ENCODE data around the gene CCN6.
A peak's percentile ranks its signal among the peaks of the same experiment; 100 is the strongest.
"Not testable (repeated sequence)": the region's sequence is repeated elsewhere in the genome, so short reads cannot be mapped to it uniquely, and the experiment has no call there.

The CCN6 gene

DNA sequence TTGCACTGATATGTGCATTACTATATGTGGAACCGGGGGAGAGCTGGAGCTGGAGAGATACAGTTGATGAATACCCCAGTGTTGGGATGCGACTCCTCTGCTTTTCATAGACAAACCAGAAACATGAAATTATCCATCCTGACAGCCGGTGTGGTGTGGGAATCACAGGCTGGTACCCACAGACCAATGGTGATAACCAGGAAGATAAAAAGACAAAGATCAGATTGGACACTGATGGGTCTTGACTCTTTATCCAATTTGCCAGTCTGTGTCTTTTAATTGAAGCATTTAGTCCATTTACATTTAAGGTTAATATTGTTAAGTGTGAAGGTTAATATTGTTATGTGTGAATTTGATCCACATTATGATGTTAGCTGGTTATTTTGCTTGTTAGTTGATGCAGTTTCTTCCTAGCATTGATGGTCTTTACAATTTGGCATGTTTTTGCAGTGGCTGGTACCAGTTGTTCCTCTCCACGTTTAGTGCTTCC is 2.6 kb upstream of the CCN6 start:
- DNase-seq = not testable (repeated sequence)

DNA sequence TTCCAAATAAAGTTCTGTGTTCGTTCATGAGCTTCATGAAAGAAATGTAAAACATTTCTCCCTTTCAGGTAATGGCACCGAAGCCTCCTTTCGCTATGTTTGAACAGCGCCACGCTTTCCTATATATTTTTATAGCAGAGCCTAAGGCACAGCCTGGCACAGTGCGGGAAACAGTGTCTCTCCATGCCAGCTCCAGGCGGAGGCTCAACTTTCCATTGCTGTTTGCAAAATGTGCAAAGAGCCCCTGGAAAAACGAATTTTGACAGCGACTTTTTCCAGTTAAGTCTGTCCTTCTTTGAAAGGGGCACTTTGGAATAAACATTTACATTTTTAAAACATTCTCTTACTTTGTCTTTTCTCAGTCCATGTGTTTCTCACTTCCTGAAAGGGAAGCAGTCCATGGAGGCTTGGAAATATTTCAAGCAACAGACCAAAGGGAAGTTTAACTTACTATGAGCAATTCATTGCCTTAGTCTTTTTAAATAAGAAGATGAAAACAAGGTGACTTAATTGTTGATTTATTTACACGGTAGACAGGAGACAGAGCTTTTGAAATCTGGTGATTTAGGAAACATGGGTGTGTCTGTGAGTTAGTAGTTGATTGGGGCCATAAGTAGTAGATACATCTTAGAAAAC is 769 bp downstream of the CCN6 start:
- no peak for DNase-seq

DNA sequence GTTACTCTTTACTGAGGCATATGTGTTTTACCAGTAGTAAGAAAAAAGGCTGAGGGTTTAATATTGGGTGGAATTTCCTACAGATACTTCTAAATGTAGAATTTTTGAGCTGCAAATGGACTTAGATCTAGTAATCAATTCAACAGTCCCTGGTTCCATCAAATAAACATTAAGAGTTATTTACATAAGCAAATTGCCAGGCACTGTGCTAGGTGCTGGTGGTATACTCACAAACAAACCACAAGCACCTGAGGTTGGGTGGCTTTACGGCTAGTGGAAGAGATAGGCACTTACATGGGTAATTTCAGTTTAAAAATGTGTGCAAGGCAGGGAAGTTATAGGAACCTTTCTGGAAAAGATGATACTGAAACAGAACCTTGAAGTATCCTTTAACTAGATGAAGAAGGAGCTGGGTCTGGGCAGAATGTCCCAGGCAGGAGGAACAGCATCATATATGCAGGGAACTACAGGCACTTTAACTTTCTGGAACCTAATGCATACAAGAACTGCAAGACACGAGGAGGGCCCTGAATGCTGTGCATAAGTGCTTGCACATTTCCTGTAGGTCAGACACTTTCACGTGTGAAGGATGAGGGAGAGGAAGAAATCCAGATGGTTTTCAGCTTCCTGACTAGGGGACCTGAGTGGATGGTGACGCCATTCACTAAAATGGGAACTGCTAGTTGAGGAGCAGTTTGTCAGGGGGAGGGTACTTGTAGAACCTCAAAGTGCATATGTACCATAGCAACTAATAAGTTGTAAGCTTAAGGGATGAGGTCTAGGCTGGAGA is 4.5 kb downstream of the CCN6 start:
- no peak for DNase-seq

DNA sequence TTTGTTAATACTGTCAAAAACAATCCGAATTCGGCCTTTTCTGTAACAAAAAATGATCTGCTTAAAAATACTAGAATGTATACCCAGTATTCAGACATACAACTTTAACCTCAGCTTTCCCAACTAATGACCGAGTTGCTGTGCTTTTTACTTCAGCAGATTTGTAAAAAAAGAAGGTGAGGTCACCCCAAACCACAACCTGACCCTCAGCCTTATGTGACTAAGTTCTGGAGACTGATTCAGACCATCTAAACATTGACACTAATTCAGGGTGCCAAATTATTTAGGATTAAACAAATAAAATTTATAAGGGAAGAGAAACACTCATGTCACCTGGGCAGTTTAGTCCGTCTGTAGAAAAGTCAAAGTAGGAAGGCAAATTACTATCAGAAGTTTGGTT is 7.7 kb downstream of the CCN6 start:
- no peak for DNase-seq

DNA sequence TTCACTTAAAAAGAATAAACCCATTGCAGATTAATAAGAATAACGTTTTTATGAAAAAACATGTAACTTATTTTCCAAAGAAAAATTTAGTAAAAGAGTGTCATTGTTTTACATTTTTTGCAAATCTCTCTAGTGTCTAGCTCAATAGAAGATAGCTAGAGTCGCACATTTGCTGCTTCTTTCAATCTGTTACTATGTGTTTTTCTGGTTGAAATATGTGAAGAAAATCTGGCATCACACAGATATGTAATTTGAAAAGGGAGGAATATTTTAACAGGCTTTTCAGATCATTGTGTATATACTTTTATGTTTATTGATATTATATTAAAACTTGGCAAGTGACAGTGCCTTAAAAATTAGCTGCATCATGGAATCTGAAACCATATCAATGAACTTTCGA is 9.1 kb downstream of the CCN6 start:
- no peak for DNase-seq

DNA sequence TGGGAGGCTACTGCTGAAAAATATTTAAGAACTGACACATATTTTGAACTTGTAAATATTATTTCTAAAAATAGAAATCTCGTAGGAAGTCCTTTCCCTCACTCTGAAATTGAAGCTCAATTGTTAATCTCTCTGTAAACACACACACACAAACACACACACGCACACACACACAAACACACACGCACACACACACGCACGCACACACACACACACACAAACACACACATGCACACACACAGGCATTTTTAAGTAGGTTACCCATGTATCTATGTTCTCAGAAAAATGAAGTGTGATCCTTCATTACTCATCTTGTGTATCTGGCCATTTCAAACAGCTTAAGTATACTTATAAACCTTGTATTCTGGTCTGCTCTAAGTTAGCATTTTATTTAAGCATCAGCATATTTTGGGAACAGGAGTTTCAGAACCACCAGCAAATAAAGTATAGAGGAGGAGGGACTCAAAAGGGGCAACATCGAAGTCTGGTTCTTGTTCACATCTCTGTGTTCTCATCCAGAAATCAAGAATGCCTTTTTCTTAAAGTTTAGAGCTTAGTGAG is 11.6 kb downstream of the CCN6 start:
- no peak for DNase-seq

DNA sequence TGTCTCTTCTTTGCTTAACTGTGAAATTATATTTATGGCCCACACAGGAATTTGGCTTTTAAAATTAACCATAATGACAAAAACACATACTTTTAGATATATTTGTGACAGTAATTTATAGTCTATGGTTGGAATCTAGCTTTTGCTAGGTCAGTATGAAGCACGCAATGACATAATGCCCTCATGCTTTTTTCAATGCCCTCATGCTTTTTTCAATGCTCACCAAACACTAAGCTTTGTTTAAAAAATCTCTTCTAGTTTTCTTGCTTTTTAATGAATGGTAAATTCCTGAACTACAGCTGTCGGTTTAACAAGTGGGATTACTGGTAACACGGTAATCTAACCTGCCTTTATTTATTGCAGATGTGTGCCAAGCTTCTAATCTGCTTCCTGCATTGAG is 12.7 kb downstream of the CCN6 start:
- DNase-seq = no peak

DNA sequence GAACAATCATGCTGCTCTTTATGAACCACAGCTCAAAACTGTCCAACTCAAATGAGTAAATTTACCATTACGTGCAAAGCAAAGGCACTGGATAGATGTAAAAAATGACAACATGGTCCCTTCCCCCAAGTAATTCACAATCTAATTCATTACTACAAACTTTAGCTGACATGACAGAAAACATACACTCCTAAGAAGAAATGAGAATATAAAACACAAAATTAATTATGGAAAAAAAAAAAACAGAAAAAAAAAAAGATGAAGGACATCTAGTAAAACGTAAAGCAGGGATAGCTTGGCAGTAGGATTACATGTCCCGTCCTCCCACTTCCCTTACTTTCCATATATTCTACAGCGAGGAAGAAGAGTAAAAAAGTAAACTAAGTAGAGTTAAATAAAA is 27.7 kb downstream of the CCN6 start:
- DNase-seq = no peak

DNA sequence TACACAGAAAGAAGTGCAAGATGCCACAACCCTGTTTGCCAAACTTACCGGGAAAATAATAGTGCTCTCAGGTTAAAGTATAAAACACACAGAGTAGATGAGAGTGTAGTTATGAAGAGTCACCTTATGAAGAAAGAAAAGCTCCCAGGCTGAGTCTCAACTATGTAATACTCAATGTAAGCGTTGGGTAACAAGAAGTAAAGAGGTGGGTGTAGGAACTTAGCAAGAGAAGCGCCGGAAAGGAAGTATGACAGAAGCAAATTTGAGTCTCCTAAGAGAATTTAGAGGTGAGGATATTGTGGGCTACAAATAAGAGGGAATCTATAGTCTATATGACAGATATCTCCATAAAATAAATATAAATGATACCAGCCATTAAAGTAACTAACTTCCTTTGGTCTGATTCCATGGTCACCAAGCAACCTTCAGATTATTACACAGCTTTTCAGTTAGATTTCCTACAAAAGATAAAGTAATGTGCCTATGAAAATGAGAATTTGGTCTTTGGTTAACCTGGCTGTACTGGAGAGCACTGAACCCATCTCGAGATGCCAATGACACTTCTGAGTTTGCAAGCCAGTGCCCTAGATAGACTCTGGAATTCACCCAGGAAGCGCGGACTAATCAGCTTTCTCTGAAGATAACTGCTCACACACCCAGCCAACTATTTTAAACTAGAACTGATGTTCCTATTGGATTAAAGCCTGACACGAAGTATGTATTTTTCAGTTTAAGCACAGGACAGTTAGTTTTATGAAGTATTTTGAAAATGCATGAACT is 31.6 kb downstream of the CCN6 start:
- no peak for DNase-seq

DNA sequence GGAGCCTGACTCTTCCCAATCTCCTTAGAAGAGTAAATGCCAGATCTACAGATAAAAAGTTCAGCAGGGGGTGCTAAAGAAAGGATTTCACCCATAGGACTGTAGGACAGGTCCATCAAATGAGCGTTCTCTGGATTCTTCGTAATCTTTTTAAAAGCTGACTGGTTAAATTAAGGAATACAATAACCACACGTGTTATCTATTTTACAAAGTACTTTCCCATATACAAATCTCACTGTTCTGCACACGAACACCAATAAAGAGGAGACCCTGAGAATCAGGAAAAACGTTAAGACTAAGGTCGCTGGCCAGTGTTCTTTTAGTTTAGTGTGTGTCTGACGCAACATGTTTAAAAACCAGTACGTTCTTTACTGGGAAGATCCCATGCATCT is 32.8 kb downstream of the CCN6 start:
- peak in 1 of 2 donors; percentile 37 for DNase-seq

DNA sequence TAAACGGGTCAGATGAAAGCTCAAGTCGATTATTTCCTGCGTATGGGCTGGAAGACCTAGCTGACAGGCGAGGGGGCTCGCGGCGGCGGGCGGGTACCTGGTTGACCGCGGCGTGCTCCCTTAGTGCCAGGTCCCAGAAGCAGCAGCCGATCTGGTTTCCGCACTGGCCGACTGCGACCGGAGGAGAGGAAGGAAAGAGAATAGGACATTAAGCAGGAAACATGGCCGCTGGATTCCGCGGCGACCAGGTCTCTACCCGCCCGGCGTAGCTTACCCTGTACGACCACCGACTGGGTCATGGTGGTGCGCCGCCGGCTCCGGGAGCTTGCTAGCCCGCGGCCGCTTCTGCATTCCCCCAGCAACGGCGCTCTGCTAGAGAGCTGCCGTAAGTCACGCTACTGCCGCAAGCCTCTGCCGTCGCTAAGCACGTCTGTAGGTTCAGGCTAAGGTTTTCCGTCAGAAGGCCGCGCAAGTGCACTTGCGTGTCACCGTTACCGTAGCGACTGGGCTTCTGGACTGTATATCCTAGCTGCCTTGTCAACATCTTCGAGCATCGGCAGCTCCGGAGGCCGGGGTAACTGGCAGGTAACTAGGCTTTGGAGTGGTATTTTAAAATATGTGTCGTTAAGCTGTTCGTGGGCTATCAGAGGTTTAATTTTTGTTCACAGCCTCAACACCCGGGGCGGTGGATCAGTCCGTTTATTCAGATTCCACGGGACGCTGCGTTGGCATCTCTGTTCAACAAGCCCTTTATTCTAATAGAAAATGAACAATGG is 33.4 kb downstream of the CCN6 start, which contains the start of the genes FAM229B and TUBE1:
Gene FAM229B (plus strand): TSS at position 456 of the 776 bp plus-strand sequence. CDS start 11,693 bp downstream, outside the sequence.
Gene TUBE1 (minus strand): TSS at position 347 of the 776 bp plus-strand sequence. CDS start 48 bp downstream, at position 299.
- peak; percentile 85 to 97 for DNase-seq

DNA sequence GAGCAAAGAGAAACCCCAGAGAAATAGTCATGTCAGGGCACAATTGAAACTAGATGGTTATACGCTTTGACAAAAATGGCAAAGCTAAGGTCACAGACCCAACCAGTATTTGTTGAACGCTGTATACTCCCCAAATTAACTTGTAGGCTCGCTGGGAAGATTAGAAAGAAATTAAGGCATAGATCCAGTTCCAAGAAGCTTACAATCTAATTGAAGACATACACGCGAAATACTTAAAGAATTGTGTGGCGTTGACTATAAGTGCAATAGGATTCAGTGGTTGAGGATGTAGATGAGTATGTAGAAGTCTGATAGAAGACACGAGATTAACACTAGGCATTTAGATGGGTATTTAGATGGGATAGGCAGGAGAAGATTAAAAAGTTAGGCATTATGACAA is 34.0 kb downstream of the CCN6 start:
- DNase-seq = no peak

DNA sequence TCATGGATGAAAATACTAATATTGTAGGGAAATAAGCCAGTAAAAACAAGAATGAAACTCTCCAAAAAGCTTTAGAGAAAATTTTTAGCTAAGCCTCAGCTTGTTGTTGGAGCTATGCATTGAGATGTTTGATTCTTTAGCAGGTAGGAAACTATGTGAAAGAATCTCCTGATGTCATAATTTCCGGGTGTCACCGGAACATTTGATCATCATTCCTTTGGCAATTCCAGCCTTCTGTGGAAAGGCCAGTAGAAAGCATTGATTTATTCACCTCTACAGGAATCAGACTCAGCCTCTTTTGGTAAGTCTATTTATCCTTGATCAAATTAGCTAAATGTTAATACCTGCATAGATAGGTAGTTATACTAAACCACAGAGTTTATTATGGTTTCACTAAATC is 43.0 kb downstream of the CCN6 start:
- no peak for DNase-seq

DNA sequence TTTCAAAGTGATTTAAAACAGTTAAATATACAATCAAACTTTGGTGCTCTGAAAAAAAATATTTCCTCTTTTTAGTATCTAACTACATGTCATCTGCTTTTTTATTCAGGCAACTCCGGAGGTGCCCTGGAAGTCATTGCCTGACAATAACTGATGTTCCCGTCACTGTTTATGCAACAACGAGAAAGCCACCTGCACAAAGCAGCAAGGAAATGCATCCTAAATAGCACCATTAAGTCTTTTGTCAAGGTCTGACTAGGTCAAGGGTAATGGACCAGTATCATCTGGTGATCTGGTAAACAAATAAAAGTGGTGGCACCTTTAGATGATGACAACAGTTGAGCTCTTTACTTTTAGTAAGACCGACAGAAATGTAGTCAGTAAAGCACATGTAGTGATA is 46.7 kb downstream of the CCN6 start:
- no peak for DNase-seq

DNA sequence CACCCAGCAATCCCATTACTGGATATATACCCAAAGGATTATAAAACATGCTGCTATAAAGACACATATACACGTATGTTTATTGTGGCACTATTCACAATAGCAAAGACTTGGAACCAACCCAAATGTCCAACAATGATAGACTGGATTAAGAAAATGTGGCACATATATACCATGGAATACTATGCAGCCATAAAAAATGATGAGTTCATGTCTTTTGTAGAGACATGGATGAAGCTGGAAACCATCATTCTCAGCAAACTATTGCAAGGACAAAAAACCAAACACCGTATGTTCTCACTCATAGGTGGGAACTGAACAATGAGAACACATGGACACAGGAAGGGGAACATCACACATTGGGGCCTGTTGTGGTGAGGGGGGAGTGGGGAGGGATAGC is 52.1 kb downstream of the CCN6 start:
- not testable (repeated sequence) for DNase-seq

DNA sequence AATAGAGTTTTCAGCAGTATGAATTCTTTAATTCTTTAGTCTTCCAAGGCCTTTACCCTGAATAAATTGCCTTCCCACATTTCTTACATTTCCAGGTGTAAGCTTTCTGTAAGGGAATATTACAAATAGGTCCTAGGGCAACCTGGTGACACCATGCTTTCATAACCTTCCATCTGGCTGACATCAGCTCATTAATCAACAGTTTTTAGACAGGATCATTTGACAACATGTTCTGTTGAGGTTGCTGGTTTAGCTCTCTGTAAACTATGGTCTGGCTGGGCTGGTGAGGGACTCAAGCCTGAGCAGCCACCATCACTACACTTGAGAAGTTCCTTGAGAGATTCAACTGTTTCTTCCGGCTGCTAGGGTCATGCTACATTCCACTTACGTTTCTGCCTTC is 52.7 kb downstream of the CCN6 start:
- no peak for DNase-seq

DNA sequence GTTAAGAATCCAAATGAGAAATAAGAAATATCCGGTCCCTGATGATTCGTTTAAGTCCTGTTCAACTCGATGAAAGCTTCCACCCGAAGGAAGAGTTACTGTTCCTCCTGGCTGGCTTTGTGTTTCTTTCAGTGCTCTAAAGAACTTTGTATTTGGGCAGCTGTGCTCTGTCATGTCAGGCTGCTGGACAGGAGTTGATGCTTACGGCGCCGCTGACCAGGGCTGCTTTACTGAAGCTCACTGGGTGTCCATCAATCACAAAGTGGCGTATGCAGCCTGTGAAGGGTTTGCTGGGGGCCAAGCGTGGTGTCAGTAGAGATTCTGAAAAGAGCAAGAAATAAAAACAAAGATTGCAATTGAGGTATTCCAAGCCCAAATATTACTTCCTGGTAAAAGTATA is 55.4 kb downstream of the CCN6 start:
- DNase-seq = no peak

DNA sequence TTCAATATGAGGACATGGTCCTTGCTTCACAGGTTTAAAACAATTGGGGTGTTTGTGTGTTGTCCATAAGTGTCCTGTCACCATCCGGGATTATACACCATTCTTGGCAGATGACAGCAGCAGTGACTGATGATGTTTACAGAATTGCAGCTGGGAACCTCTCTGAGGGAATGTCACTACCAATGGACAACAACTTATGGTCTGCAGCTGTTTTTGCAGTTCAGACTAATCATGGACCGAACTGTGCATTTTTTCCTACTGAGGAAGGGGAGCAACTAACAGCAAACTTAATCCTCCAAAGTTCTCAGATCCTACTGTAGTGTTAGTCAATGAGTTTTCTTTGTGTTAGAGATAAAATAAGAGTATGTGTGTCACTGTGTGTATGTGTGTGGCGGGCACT is 59.5 kb downstream of the CCN6 start:
- DNase-seq = no peak

DNA sequence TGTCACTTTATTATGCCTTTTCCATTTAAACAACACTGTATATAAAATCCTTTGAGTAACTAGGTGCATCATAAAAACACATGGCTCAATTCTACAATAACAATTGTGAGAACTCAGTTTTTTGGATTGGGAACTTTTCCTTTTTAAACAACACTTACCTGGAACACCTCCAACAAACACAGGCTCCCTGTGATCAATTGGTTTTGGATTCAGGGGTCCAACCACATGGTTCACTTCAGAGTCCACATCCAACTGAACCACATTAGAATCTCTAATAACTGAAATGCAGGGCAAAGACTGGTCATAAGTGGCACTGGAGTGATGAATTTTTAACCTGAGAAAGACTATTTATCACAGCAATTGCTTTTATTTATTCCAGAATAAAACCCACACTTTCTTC is 60.0 kb downstream of the CCN6 start:
- no peak for DNase-seq

DNA sequence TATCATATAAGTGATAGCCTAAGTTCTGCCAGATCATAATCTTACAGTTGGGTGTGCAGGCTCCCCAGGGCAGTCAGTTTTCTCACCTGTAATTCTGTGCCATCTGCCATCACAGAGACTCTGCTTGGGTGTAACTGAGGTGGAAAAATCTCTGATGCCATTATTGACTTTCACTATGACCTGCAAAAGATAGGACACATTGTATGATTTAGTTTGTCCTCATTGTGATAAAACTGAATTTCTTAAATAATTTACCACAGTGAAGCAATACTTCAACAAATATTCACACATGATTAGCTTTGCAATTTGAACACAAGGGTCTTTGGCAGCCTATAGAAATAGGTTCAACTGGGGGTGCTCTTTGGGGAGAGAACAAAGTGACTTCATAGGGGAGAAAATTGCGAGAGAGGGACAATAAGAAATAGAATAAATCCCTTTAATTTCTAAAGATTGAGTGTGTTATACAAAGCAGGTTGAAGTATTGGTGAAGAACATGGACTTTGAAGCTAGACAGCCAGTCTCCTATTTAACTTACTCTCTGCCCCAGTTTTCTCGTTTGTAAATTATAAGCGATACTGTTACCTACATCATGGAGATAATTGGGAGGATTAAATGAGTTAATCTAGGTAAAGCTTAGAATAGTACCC is 60.8 kb downstream of the CCN6 start:
- no peak for DNase-seq

DNA sequence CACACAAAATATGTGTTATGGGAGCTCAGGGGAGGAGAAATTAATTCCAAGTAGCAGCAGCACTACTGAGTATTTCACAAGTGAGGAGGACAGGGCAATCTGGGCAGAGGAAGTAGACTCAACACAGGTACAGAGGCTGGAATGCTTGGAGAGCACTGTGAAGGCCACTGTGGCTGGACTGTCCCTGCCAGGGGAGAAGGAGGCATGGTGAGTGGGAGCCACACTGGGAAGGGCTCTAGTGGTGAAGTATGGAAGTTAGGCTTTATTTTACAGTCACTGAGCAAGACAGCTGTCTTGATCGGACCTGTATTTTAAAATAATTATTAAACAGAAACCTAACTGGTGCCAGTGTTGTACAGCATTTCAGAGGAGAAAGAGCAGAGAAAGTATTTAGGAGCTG is 62.3 kb downstream of the CCN6 start:
- DNase-seq = no peak

DNA sequence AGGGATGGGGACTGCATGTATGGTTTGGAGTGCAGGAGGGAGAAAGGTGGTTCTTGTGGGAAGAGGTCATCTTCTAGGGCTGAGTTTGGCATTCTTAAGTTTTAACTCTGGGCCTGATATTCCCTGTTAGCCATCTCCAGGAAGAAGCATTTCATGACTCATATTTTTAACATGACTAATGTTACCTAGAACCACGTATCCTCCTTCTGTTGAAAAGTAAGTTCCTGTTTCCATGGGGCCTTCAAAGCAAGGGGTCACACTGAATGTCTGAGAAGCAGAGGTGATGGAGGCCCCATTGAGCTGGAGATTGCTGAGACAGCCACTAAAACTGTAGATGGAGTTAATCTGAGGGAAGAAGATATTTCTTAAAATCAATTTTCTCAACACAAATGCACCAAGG is 63.6 kb downstream of the CCN6 start:
- no peak for DNase-seq
